Stomach (tissue), 9 donors: ENCODE results near the gene FAM177B. TPM values are rescaled to one million over a fixed set of nuclear protein-coding genes. Genes with fewer than 3 reads are reported as not detected.

Experiments
- DNase-seq, 2 donors: peaks; one replicate each; pipeline versions ENCODE4 v3.0.0 to v3.0.0-alpha.2; 2013 to 2019
- H3K27ac ChIP-seq, 5 donors: fragments of 200-600 bp in 4 of 5; sonication (generic) in 4 of 5; one replicate each; pipeline ENCODE4 v1.5.1; 2013 to 2019; ENCODE audit warnings: mild to moderate bottlenecking in 1 of 5, moderate library complexity in 1 of 5
- H3K27me3 ChIP-seq, 3 donors: fragments of 200-600 bp; sonication (generic); one replicate each; pipeline ENCODE4 v1.5.1; 2017 to 2019; ENCODE audit warnings: mixed run types in 1 of 3
- H3K36me3 ChIP-seq, 4 donors: fragments of 200-600 bp; sonication (generic); 1 replicate in 3 of 4; 2 replicates in 1 of 4; pipeline ENCODE4 v1.5.1; 2016 to 2019
- H3K4me1 ChIP-seq, 4 donors: fragments of 200-600 bp; sonication (generic); one replicate each; pipeline ENCODE4 v1.5.1; 2016 to 2019
- H3K4me3 ChIP-seq, 4 donors: fragments of 200-600 bp; sonication (generic) in 3 of 4; one replicate each; pipeline ENCODE4 v1.5.1; 2016 to 2019; ENCODE audit warnings: mild to moderate bottlenecking in 1 of 4
- H3K9me3 ChIP-seq, 4 donors: fragments of 200-600 bp; sonication (generic); one replicate each; pipeline ENCODE4 v1.5.1; 2016 to 2019
- EP300 ChIP-seq: sonication (generic); formaldehyde crosslinking; IDR thresholded peaks from one replicate; pipeline ENCODE4 v1.6.1; 2017; ENCODE audit warnings: antibody characterized with exemption
- POLR2A ChIP-seq, 4 donors: fragments of 450-650 bp; IDR thresholded peaks; one replicate each; pipeline ENCODE4 v1.6.1; 2016; ENCODE audit warnings: antibody characterized with exemption in 4 of 4, control low read depth in 2 of 4, mild to moderate bottlenecking in 1 of 4, moderate library complexity in 1 of 4
- POLR2AphosphoS5 ChIP-seq, 3 donors: sonication (generic); formaldehyde crosslinking; IDR thresholded peaks; one replicate each; pipeline ENCODE4 v1.6.1; 2016; ENCODE audit warnings: antibody characterized with exemption in 3 of 3
- WGBS, 5 donors: extraction: QIAGEN DNeasy Blood & Tissue Kit in 3 of 5; methylation state at CpG; one replicate each; pipeline versions ENCODE4 v1.1.5 to v1.1.7; 2013 to 2018; 5-methylcytosine and 5-hydroxymethylcytosine counted together
- intact Hi-C: fragments of 100-400 bp; cut with DNase I; formaldehyde crosslinking; loops from one replicate; pipeline ENCODE4 v1.15.1; 2023; ENCODE audit warnings: low total_unique reads
- polyA plus RNA-seq, 3 donors: library from polyadenylated mRNA; stranded (reverse); fragments of 200-250 nt; gene quantifications; one replicate each; pipeline ENCODE4 v1.2.3, GENCODE V29; 2013
- total RNA-seq, 5 donors: library from RNA; depleted of rRNA; stranded (reverse); fragments of >200 nt; gene quantifications; one replicate each; pipeline versions ENCODE4 v1.1.0 to v1.2.3, GENCODE V29; 2014 to 2016
- TF ChIP-seq, protein P1 (sequence below), 7 experiments: fragments of 450-650 bp in 4 of 7; fragments of 200-600 bp in 3 of 7; sonication (generic) in 3 of 7; IDR thresholded peaks; one replicate each; pipeline ENCODE4 v1.5.1; 2016 to 2019; ENCODE audit warnings: antibody characterized with exemption in 7 of 7, control low read depth in 2 of 7, mild to moderate bottlenecking in 1 of 7
- donor health status: healthy with polysubstance abuse.
- donor health status: Bipolar disorder and iron deficiency.
- donor health status: healthy.

FAM177B gene
- total and polyA plus RNA-seq, 8 donors: 2.0 to 53.9 (median 13.9) TPM; not detected in 2

DNA sequence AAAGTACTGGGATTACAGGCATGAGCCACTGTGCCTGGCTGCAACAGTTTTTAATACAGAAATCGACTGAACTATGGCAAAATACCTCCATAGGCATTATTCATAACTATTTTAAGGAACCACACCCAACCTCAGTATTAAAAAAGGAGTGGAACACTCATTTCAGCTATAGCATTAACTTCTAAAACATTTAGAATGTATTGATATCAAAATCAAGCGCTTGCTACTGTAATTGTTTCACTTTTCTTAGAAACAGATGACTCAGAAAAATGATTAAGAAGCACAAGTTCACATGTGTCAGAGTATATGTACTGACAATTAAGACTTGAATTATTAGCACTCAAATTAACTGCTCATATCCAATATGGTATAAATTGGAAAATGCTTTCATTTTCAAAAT, 39.8 kb upstream of the FAM177B start:
- Histone ChIP-seq H3K27ac (no peak overlapping the region), H3K27me3 (no peaks in the 10 kb centered on the region), H3K36me3 (peaks cover 0 to 49% (median 37%) of the 10 kb centered on the region in 4 donors), H3K9me3 (no peaks in the 10 kb centered on the region), H3K4me1 (peaks cover 0 to 8% (median 0%) of the 10 kb centered on the region in 4 donors), H3K4me3 (no peak overlapping the region)
- 81 to 95% (median 88%) methylated on average over 2 of the region's 2 CpGs for WGBS, 5 donors
- intact Hi-C loops: no loop called here
- TF ChIP-seq, protein P1, sequence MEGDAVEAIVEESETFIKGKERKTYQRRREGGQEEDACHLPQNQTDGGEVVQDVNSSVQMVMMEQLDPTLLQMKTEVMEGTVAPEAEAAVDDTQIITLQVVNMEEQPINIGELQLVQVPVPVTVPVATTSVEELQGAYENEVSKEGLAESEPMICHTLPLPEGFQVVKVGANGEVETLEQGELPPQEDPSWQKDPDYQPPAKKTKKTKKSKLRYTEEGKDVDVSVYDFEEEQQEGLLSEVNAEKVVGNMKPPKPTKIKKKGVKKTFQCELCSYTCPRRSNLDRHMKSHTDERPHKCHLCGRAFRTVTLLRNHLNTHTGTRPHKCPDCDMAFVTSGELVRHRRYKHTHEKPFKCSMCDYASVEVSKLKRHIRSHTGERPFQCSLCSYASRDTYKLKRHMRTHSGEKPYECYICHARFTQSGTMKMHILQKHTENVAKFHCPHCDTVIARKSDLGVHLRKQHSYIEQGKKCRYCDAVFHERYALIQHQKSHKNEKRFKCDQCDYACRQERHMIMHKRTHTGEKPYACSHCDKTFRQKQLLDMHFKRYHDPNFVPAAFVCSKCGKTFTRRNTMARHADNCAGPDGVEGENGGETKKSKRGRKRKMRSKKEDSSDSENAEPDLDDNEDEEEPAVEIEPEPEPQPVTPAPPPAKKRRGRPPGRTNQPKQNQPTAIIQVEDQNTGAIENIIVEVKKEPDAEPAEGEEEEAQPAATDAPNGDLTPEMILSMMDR (IDR thresholded peaks at IDR 0.05): no peak
- no peak for TF ChIP-seq EP300
- no peak for TF ChIP-seq POLR2AphosphoS5 (IDR thresholded peaks at IDR 0.05)
- no peak for TF ChIP-seq POLR2A (IDR thresholded peaks at IDR 0.05)
- no peak for DNase-seq

DNA sequence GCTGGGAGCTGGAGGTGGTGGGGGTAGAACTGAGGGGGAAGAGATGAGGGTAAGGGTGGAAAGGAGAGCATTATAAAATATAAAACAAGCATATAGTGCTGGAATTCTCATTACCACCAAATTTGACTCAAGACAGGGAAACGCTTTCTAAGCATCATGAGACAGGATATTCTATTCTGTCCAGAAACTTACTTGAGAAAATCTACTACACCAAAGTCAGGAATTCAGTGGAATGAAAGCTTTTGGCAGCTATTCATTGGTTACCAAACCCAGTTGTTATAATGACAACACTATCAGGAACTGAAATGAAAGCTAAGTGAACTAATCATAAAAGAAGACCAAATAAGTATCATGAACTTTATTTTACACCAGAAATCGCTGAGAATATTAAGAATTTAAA, 39.2 kb upstream of the FAM177B start:
- 81 to 91% (median 88%) methylated on average over 2 of the region's 2 CpGs for WGBS, 5 donors
- Histone ChIP-seq H3K4me3 (no peak overlapping the region), H3K27me3 (no peaks in the 10 kb centered on the region), H3K36me3 (peaks cover 0 to 49% (median 38%) of the 10 kb centered on the region in 4 donors), H3K4me1 (peaks cover 0 to 14% (median 2%) of the 10 kb centered on the region in 4 donors), H3K27ac (no peak overlapping the region), H3K9me3 (no peaks in the 10 kb centered on the region)
- intact Hi-C loops: no loop called here
- TF ChIP-seq POLR2A (IDR thresholded peaks at IDR 0.05) (no peak), EP300 (no peak), POLR2AphosphoS5 (IDR thresholded peaks at IDR 0.05) (no peak)
- TF ChIP-seq, protein P1 (IDR thresholded peaks at IDR 0.05): no peak
- DNase-seq: no peak

DNA sequence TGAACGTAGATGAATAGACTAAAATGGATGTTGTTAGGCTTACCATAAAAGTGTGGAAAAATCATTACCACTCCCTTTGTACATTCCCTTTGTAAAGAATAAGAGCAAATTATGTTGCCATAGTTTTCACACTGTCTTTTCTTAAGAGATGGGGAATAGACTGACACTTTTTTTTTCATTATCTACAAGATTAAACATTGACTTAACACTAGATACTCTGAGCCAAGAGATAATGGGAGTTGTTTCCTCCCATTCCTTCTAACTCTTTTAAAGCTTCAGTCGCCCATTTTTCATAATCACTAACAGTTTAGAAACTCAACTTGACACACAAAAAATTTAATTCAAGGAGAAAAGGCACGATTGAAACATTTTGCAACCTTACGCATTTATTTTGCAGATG, 34.8 kb upstream of the FAM177B start:
- TF ChIP-seq, protein P1 (IDR thresholded peaks at IDR 0.05): no peak
- TF ChIP-seq POLR2A (IDR thresholded peaks at IDR 0.05) (no peak), POLR2AphosphoS5 (IDR thresholded peaks at IDR 0.05) (no peak), EP300 (no peak)
- Histone ChIP-seq H3K27me3 (no peaks in the 10 kb centered on the region), H3K27ac (no peak overlapping the region), H3K4me1 (peaks cover 0 to 17% (median 2%) of the 10 kb centered on the region in 4 donors), H3K9me3 (no peaks in the 10 kb centered on the region), H3K36me3 (peaks cover 0 to 39% (median 36%) of the 10 kb centered on the region in 4 donors), H3K4me3 (no peak overlapping the region)
- intact Hi-C loops: no loop called here
- 64 to 76% (median 65%) methylated on average over 4 of the region's 4 CpGs for WGBS, 5 donors
- DNase-seq: no peak

DNA sequence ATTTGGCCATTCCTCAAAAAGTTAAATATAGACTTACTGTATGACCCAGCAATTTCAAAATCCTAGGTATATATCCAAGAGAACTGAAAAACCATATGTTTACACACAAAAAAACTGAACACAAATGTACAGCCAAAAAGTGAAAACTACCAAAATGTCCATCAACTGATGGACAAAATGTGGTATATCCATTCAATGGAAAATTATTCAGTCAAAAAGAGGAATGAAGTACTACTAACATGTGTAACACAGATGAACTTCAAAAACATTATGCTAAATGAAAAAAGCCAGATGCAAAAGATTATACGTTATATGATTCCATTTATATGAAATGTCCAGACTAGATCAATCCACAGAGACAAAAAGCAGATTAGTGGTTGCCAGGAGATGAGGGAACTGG, 32.7 kb upstream of the FAM177B start:
- WGBS, 5 donors: 80 to 100% (median 98%) methylated on average over 1 of the region's 1 CpG
- H3K36me3 ChIP-seq: peaks cover 0 to 35% (median 30%) of the 10 kb centered on the region in 4 donors
- no peaks in the 10 kb centered on the region for H3K27me3 ChIP-seq
- intact Hi-C loops: no loop called here
- no peak overlapping the region for H3K4me3 ChIP-seq
- H3K9me3 ChIP-seq: no peaks in the 10 kb centered on the region
- no peak overlapping the region for H3K27ac ChIP-seq
- TF ChIP-seq POLR2AphosphoS5 (IDR thresholded peaks at IDR 0.05) (no peak), POLR2A (IDR thresholded peaks at IDR 0.05) (no peak), EP300 (no peak)
- peaks cover 0 to 24% (median 5%) of the 10 kb centered on the region in 4 donors for H3K4me1 ChIP-seq
- no peak for DNase-seq

DNA sequence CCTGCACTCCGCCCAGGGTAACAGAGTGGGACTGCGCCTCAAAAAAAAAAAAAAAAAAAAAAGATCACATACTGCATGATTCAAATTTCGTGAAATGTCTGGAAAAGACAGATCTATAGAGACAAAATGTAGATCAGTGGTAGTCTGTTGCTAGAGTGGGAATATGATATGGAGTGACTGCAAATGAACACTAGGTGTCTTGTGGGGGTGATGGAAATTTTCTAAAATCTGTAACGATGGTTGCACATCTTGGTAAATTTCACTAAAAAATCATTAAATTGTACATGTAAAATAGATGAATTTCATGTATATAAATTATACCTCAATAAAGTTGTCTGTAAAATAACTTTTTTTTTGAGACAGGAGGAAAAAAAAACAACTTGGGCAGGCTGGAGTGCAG, 30.2 kb upstream of the FAM177B start:
- intact Hi-C loops: no loop called here
- H3K4me3 ChIP-seq: no peak overlapping the region
- 72 to 98% (median 86%) methylated on average over 4 of the region's 4 CpGs for WGBS, 5 donors
- peaks cover 11 to 45% (median 20%) of the 10 kb centered on the region in 4 donors for H3K4me1 ChIP-seq
- no peak for DNase-seq
- H3K36me3 ChIP-seq: peaks cover 0 to 12% (median 10%) of the 10 kb centered on the region in 4 donors
- H3K27ac ChIP-seq: no peak overlapping the region
- no peak for TF ChIP-seq EP300
- TF ChIP-seq, protein P1 (IDR thresholded peaks at IDR 0.05): no peak
- no peak for TF ChIP-seq POLR2A (IDR thresholded peaks at IDR 0.05)
- no peak for TF ChIP-seq POLR2AphosphoS5 (IDR thresholded peaks at IDR 0.05)
- H3K27me3 ChIP-seq: no peaks in the 10 kb centered on the region
- H3K9me3 ChIP-seq: no peaks in the 10 kb centered on the region
